Coronary artery (tissue), 2 donors: Measurements from ENCODE around the gene PNPLA3.

ENCODE experiments used
- DNase-seq: peaks from one replicate; pipeline ENCODE4 v3.0.0-alpha.2; 2017; ENCODE audit warnings: low spot score
- H3K27ac ChIP-seq, 2 donors: fragments of 200-600 bp; sonication (generic); one replicate each; pipeline ENCODE4 v1.5.1; 2016 to 2019
- H3K4me3 ChIP-seq: fragments of 200-600 bp; sonication (generic); 2 replicates; pipeline ENCODE4 v1.5.1; 2016; ENCODE audit warnings: mild to moderate bottlenecking, moderate library complexity
- TF ChIP-seq, protein P1 (sequence below): fragments of 200-600 bp; sonication (generic); IDR thresholded peaks from one replicate; pipeline ENCODE4 v1.5.1; 2019; ENCODE audit warnings: antibody characterized with exemption

The PNPLA3 gene

DNA sequence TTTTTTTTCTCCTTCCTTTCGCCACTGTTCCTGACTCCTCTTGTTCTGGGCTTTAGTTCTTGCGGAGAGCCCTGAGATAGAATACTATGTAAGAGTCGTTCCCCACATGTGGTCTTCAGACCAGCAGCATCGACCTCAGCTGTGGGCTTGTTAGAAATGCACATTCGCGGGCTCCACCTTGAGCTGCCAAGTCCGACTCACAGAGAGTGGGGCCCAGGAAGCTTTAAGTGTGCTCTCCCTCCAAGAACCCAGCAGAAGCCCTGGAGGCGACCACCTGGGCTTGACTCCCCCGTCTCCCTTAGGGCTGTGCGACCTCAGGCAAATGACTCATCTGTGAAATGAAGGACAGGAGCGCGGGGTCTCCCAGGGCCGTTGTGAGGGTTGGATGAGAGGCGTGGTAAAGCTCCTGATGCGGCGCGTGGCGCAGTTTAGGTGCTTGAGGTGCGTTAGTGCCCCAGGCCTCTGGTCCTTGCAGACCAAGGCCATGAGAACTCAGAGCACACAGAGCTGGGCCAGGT is 50.5 kb downstream of the PNPLA3 start:
- peak; percentile 40 for DNase-seq
- TF ChIP-seq, protein P1, sequence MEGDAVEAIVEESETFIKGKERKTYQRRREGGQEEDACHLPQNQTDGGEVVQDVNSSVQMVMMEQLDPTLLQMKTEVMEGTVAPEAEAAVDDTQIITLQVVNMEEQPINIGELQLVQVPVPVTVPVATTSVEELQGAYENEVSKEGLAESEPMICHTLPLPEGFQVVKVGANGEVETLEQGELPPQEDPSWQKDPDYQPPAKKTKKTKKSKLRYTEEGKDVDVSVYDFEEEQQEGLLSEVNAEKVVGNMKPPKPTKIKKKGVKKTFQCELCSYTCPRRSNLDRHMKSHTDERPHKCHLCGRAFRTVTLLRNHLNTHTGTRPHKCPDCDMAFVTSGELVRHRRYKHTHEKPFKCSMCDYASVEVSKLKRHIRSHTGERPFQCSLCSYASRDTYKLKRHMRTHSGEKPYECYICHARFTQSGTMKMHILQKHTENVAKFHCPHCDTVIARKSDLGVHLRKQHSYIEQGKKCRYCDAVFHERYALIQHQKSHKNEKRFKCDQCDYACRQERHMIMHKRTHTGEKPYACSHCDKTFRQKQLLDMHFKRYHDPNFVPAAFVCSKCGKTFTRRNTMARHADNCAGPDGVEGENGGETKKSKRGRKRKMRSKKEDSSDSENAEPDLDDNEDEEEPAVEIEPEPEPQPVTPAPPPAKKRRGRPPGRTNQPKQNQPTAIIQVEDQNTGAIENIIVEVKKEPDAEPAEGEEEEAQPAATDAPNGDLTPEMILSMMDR: no peak
- no peak overlapping the region for H3K27ac ChIP-seq

DNA sequence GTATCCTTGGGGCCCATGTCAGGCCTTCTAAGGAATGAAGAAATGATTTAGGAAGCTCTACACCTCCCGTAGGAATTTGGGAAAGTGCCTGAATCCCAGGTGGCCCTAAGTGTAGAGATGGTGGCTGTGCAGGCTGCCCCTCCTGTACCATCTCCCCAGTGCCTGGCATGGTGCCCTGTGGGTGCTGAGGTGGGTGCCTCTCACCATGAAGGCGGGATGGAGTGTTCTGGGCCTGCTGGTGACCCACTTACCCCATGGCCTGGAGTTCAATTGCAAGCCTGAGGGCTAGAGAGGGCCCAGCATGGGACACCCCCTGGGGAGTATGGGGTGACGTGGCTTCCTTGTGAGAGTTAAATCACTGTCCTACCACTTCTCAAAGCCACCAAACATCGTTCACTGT is 51.4 kb downstream of the PNPLA3 start:
- H3K27ac ChIP-seq: no peak overlapping the region
- no peak overlapping the region for H3K4me3 ChIP-seq
- TF ChIP-seq, protein P1: no peak
- peak; percentile 40 for DNase-seq

More for the DNA sequence above, 50.5 kb downstream of the PNPLA3 start:
- H3K4me3 ChIP-seq: no peak overlapping the region

DNA sequence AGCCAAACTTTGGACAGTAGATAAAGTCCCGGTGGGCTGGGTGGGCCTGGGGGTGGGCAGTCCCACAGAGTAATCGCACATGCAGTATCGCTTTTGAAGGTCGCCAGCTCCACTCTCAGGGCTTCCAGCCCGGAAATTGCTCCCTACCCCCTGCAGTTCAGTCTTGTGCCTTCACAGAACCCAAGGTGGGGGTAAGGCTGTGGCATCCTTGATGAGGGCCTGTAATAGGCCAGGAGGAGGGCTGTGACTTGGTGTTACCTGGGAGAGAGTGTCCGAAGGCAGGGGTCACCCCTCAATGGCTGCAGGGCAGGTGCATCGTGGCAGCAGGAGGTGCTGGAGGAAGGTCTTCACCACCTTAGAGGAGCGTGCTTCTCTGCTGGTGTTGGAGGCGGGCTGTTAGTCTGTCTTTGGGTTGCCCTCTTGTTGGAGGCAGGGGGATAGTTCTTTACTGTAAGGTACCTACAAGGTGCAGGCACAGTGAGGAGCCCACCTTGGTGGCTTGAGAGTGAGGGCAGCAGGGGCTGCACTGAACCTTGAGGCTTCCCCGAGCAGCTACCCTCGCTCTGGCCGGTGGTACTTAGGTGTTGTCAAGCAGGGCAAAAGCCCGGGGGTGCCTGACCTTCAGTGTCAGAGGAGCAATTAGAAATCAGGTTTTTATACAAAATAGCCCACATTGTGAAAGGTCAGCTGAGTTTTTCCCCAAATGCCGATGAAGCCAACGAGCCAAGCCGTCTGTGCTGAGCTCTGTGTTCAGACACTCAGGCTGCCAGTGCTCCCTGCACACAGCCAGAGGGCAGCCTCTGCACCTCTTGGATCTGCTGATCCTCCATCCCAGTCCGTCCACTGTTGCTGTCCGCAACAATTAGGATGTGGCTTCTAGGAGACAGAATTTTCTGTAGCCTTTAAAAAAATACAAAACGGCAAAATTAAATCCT is 53.5 kb downstream of the PNPLA3 start:
- Histone ChIP-seq H3K27ac (no peak overlapping the region), H3K4me3 (no peak overlapping the region)
- DNase-seq: peak; percentile 38
- TF ChIP-seq, protein P1: no peak

DNA sequence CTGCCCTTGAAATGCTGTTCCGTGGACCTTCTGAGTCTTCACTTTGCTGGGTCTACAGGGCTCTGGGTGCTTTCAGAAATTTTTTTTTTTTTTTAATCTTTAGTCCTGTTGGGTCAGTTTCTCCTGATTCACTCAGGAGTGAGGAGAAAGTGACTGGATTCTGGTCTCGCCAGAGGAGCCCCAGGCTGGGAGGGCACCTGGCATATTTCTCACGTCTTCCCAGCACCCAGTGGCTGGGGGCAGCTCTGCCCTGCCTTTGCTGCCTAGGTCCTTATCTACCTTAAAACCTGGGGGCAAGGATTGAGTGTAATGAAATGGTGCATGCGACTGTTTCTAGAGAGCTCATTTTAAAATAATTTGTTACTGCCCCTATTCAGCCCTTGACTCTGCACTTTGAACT is 55.0 kb downstream of the PNPLA3 start:
- no peak for DNase-seq
- Histone ChIP-seq H3K27ac (no peak overlapping the region), H3K4me3 (no peak overlapping the region)
- TF ChIP-seq, protein P1: no peak

DNA sequence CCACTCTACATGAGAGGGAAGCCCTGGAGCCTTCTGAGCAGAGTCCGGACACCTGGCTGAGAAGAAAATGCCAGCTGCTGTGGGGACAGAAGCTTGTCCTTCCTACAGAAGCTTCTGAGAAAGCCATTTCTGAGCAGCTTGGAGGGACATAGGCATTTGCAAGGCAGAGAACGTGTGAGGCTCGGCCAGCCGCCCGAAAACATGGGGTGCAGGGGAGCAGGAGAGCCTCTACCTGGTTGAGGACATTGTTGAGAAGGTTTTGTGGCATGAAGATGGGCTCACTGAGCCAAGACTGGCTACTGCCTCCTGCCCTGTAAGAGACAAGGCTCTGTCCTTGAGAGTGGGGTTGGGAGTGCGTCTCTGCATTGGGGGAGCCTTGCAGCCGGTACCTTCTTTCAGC is 57.0 kb downstream of the PNPLA3 start:
- DNase-seq: no peak
- Histone ChIP-seq H3K4me3 (no peak overlapping the region), H3K27ac (no peak overlapping the region)
- TF ChIP-seq, protein P1: no peak

DNA sequence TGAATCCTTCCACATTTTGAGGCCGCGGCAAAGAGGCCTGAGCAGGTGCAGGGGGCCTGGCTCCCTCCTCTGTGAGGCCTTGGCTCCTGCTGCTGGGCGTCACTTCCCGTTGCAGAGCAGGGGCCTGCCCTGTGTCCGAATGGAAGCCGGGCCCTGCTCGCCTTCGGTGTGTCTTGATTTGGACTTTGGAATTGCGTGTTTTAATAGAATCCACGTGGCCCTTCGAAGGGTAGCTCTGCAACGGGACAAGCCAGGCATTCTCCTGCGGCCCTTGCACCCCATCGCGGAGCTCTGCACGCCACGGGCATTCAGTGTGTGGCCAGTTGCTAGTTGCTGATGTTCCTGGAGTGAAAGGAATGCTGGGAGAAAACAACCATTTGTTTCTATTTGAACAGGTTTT is 57.4 kb downstream of the PNPLA3 start:
- DNase-seq: no peak

More for the DNA sequence above, 57.4 kb downstream of the PNPLA3 start:
- Histone ChIP-seq H3K27ac (no peak overlapping the region), H3K4me3 (no peak overlapping the region)
- TF ChIP-seq, protein P1: no peak
